BLaER1 treated with 17β-estradiol and CSF1 and Interleukin-3, amounts not matched to agents 10 nM and 100 nM (cell line): ENCODE measurements around the gene SAFB.

ENCODE experiments used
- H3K27ac ChIP-seq, 11 experiments: shearing (Covaris generic); formaldehyde crosslinking; 2 replicates each; pipeline ENCODE4 v1.8.1; 2022
- H3K27me3 ChIP-seq, 11 experiments: shearing (Covaris generic); formaldehyde crosslinking; 2 replicates each; pipeline ENCODE4 v1.8.1; 2022
- H3K36me3 ChIP-seq, 11 experiments: shearing (Covaris generic); formaldehyde crosslinking; 2 replicates each; pipeline ENCODE4 v1.8.1; 2022
- H3K4me1 ChIP-seq, 10 experiments: shearing (Covaris generic); formaldehyde crosslinking; 2 replicates each; pipeline ENCODE4 v1.8.1; 2022
- H3K4me2 ChIP-seq, 11 experiments: shearing (Covaris generic); formaldehyde crosslinking; 2 replicates each; pipeline ENCODE4 v1.8.1; 2022
- H3K4me3 ChIP-seq, 10 experiments: shearing (Covaris generic); formaldehyde crosslinking; 2 replicates each; pipeline ENCODE4 v1.8.1; 2022
- H3K9ac ChIP-seq, 11 experiments: shearing (Covaris generic); formaldehyde crosslinking; 2 replicates each; pipeline ENCODE4 v1.8.1; 2022
- H3K9me3 ChIP-seq, 11 experiments: shearing (Covaris generic); formaldehyde crosslinking; replicated peaks in 1 of 11; 2 replicates each; pipeline ENCODE4 v1.8.1; 2022
- H4K20me1 ChIP-seq, 11 experiments: shearing (Covaris generic); formaldehyde crosslinking; 2 replicates each; pipeline ENCODE4 v1.8.1; 2022
- Cebpa-rat ChIP-seq, 11 experiments: shearing (Covaris generic); IDR thresholded peaks; 2 replicates each; pipeline ENCODE4 v1.8.1; 2022

SAFB gene

DNA sequence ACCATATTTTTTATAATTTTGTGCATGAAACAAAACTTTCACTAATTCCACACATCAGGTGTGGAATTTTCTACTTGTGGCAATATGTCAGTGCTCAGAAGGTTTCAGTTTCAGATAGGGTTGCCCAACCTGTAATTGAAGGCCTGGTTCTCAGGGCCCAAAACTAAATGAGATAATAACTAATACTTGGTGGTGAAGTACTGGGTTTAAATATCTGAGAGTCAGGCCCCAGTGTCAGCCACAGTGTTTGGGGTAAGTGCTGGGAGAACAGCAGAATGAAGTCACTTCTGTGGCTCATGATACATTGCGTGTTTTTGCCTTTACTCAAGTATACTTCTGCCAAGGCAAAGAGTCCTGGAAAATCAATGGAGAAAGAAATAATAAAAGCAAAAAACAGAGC, 5.6 kb downstream of the SAFB start:
- H3K9me3 ChIP-seq = no peaks in the 10 kb centered on the region
- peak overlapping the region in 2 of 10 experiments; percentile 3 to 10; a peak in 1 of 20 replicates for H3K4me3 ChIP-seq
- peaks cover 48 to 89% (median 57%) of the 10 kb centered on the region in 10 experiments for H3K4me1 ChIP-seq
- H3K27ac ChIP-seq = peak overlapping the region in 7 of 11 experiments; percentile 14 to 71 (median 36); a peak in 8 of 22 replicates
- H3K27me3 ChIP-seq = no peaks in the 10 kb centered on the region
- H3K9ac ChIP-seq = peak overlapping the region; percentile 4 to 48 (median 25); a peak in 14 of 22 replicates
- peaks cover 86 to 100% (median 100%) of the 10 kb centered on the region in 11 experiments for H4K20me1 ChIP-seq
- peaks cover 64 to 92% (median 88%) of the 10 kb centered on the region in 11 experiments for H3K36me3 ChIP-seq
- peak overlapping the region; percentile 89 to 98 (median 95) for H3K4me2 ChIP-seq
- TF ChIP-seq Cebpa-rat (IDR thresholded peaks at IDR 0.05) = no peak

DNA sequence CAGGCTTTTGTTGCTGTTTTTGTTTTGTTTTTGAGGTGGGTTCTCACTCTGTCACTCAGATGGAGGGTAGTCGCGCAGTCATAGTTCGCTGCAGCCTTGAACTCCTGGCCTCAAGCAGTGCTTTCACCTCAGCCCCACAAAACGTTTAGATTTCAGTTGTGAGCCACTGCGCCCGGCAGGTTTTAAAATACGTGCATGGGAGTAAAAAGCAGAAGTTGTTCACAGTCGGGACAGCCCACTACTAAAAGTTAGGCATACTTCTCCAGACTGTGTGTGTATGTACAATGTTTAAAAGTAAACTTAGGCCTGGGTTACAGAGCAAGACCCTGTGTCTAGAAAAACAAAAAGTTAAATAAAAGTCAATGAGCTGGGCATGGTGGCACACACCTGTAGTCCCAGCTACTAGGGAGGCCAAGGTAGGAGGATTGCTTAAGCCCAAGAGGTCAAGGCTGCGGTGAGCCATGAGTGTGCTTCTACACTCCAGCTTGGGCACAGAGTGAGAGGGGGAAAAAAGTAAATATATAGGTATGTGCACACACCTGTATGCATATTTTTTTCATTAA, 6.1 kb downstream of the SAFB start:
- Histone ChIP-seq H3K4me3 (peak overlapping the region in 1 of 10 experiments; percentile 10; a peak in 1 of 20 replicates), H3K4me2 (peak overlapping the region; percentile 89 to 98 (median 95); a peak in 21 of 22 replicates), H4K20me1 (peaks cover 90 to 100% (median 100%) of the 10 kb centered on the region in 11 experiments), H3K36me3 (peaks cover 64 to 97% (median 92%) of the 10 kb centered on the region in 11 experiments), H3K4me1 (peaks cover 48 to 91% (median 57%) of the 10 kb centered on the region in 10 experiments), H3K27ac (peak overlapping the region in 7 of 11 experiments; percentile 11 to 71 (median 36); a peak in 10 of 22 replicates), H3K9ac (peak overlapping the region in 10 of 11 experiments; percentile 4 to 47 (median 22); a peak in 11 of 22 replicates), H3K9me3 (no peaks in the 10 kb centered on the region), H3K27me3 (no peaks in the 10 kb centered on the region)
- no peak for TF ChIP-seq Cebpa-rat (IDR thresholded peaks at IDR 0.05)

GRCh38 chr19:5631567-5632240, 8.8 kb downstream of the SAFB start:
- Histone ChIP-seq H3K36me3 (peaks cover 72 to 100% (median 97%) of the 10 kb centered on the region in 11 experiments), H3K4me1 (peaks cover 26 to 80% (median 34%) of the 10 kb centered on the region in 10 experiments), H3K4me3 (no peak overlapping the region), H3K9ac (peak overlapping the region in 1 of 11 experiments; percentile 5; a peak in 1 of 22 replicates), H4K20me1 (peaks cover 91 to 100% (median 100%) of the 10 kb centered on the region in 11 experiments), H3K4me2 (peak overlapping the region in 3 of 11 experiments; percentile 6 to 61 (median 56); a peak in 4 of 22 replicates), H3K27ac (no peak overlapping the region; a peak in 1 of 22 replicates), H3K9me3 (no peaks in the 10 kb centered on the region), H3K27me3 (no peaks in the 10 kb centered on the region)
- no peak for TF ChIP-seq Cebpa-rat (IDR thresholded peaks at IDR 0.05)

GRCh38 chr19:5632241-5632612, 9.3 kb downstream of the SAFB start:
- no peak overlapping the region for H3K4me3 ChIP-seq
- peaks cover 96 to 100% (median 100%) of the 10 kb centered on the region in 11 experiments for H4K20me1 ChIP-seq
- H3K9ac ChIP-seq = peak overlapping the region in 1 of 11 experiments; percentile 5; a peak in 1 of 22 replicates
- H3K27me3 ChIP-seq = no peaks in the 10 kb centered on the region
- TF ChIP-seq Cebpa-rat (IDR thresholded peaks at IDR 0.05) = no peak
- peaks cover 69 to 100% (median 95%) of the 10 kb centered on the region in 11 experiments for H3K36me3 ChIP-seq
- H3K4me2 ChIP-seq = peak overlapping the region in 3 of 11 experiments; percentile 6 to 61 (median 56); a peak in 4 of 22 replicates
- peaks cover 21 to 75% (median 29%) of the 10 kb centered on the region in 10 experiments for H3K4me1 ChIP-seq
- no peaks in the 10 kb centered on the region for H3K9me3 ChIP-seq
- H3K27ac ChIP-seq = no peak overlapping the region; a peak in 1 of 22 replicates

- no peaks in the 10 kb centered on the region for H3K27me3 ChIP-seq
- no peaks in the 10 kb centered on the region for H3K9me3 ChIP-seq
- H4K20me1 ChIP-seq = peaks cover 100% of the 10 kb centered on the region in 11 experiments
- no peak overlapping the region; a peak in 1 of 22 replicates for H3K27ac ChIP-seq
- peaks cover 68 to 100% (median 95%) of the 10 kb centered on the region in 11 experiments for H3K36me3 ChIP-seq
- no peak overlapping the region for H3K9ac ChIP-seq
- H3K4me3 ChIP-seq = no peak overlapping the region
- H3K4me1 ChIP-seq = peaks cover 17 to 71% (median 25%) of the 10 kb centered on the region in 10 experiments
- H3K4me2 ChIP-seq = peak overlapping the region in 2 of 11 experiments; percentile 29 to 61; a peak in 2 of 22 replicates
- no peak for TF ChIP-seq Cebpa-rat (IDR thresholded peaks at IDR 0.05)
Measured at GRCh38 chr19:5632657-5633056, 9.8 kb downstream of the SAFB start.

DNA sequence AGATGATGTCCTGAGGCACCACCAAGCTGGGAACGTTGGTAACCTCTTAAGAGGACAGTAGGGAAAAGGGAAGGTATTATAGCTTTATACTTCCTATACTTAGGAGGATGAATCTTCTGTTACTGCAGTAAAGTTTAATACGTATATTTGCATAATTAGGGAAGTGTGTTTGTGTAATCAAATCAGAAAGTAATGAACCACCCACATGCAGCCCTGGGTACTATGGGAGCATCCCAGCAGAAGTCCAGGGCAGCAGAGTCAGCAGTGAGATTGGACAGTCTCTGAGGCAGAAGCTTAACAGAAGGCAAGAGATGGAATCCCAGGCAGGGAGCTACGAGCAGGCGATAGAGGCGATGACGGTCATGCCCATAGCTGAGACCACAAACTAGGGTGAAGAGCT, 12.5 kb downstream of the SAFB start:
- Histone ChIP-seq H3K27me3 (no peaks in the 10 kb centered on the region), H3K4me1 (peaks cover 0 to 44% (median 6%) of the 10 kb centered on the region in 10 experiments; a peak in 9 of 20 replicates), H4K20me1 (peaks cover 100% of the 10 kb centered on the region in 11 experiments), H3K4me3 (no peak overlapping the region), H3K9ac (no peak overlapping the region), H3K36me3 (peaks cover 53 to 100% (median 94%) of the 10 kb centered on the region in 11 experiments), H3K9me3 (no peaks in the 10 kb centered on the region), H3K27ac (no peak overlapping the region), H3K4me2 (no peak overlapping the region)
- no peak for TF ChIP-seq Cebpa-rat (IDR thresholded peaks at IDR 0.05)

DNA sequence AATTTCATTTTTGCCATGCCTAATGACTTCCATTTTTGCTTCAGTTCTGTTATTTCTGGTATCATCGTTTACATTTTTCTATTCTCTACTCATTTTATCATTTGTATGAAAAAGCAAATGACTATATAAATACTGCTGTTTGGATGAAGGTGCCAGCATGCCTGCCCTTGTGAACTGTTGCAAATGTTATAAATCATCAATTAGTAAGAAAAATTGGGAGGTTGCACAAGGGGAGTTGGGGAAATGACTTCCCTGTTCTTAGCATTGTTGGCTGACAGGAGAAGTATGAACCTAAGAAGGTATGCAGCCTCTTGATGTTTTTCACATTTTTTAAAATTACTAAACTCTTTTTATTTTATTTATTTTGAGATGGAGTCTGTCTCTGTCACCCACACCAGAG, 15.1 kb downstream of the SAFB start:
- peaks cover 64 to 100% (median 94%) of the 10 kb centered on the region in 11 experiments for H3K36me3 ChIP-seq
- no peak overlapping the region for H3K9ac ChIP-seq
- TF ChIP-seq Cebpa-rat (IDR thresholded peaks at IDR 0.05) = no peak
- H3K4me1 ChIP-seq = peaks cover 0 to 20% (median 0%) of the 10 kb centered on the region in 10 experiments; a peak in 7 of 20 replicates
- no peaks in the 10 kb centered on the region for H3K9me3 ChIP-seq
- H3K27ac ChIP-seq = no peak overlapping the region
- peaks cover 100% of the 10 kb centered on the region in 11 experiments for H4K20me1 ChIP-seq
- H3K27me3 ChIP-seq = no peaks in the 10 kb centered on the region
- H3K4me2 ChIP-seq = no peak overlapping the region
- H3K4me3 ChIP-seq = no peak overlapping the region

GRCh38 chr19:5641171-5641570, 18.3 kb downstream of the SAFB start:
- H3K27ac ChIP-seq = no peak overlapping the region
- H3K4me1 ChIP-seq = peaks cover 0 to 6% (median 0%) of the 10 kb centered on the region in 10 experiments; a peak in 1 of 20 replicates
- peaks cover 75 to 100% (median 97%) of the 10 kb centered on the region in 11 experiments for H3K36me3 ChIP-seq
- no peak for TF ChIP-seq Cebpa-rat (IDR thresholded peaks at IDR 0.05)
- H3K27me3 ChIP-seq = no peaks in the 10 kb centered on the region
- no peak overlapping the region for H3K4me2 ChIP-seq
- peaks cover 99 to 100% (median 100%) of the 10 kb centered on the region in 11 experiments for H4K20me1 ChIP-seq
- no peaks in the 10 kb centered on the region for H3K9me3 ChIP-seq
- H3K9ac ChIP-seq = no peak overlapping the region
- H3K4me3 ChIP-seq = no peak overlapping the region

DNA sequence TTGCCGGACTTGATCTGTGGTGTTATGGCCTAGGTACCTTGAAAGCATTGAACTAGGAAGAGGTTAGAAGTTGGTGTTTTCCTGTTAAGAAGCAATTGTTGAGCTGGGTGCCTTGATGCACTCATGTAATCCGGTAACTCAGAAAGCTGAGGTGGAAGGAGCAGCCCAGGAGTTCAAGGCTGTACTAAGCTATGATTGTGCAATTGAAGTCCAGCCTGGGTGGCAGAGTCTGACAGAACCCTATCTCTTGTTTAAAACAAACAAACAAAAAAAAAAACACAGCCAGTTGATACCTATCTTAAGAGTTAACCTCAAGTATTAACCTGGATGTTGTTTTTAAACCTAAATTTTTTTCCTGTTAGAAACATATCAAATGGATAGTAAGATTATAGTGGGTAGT, 19.3 kb downstream of the SAFB start:
- no peaks in the 10 kb centered on the region for H3K27me3 ChIP-seq
- peaks cover 0 to 6% (median 0%) of the 10 kb centered on the region in 10 experiments; a peak in 1 of 20 replicates for H3K4me1 ChIP-seq
- no peak for TF ChIP-seq Cebpa-rat (IDR thresholded peaks at IDR 0.05)
- no peak overlapping the region for H3K4me2 ChIP-seq
- H3K9me3 ChIP-seq = no peaks in the 10 kb centered on the region
- peaks cover 99 to 100% (median 100%) of the 10 kb centered on the region in 11 experiments for H4K20me1 ChIP-seq
- H3K4me3 ChIP-seq = no peak overlapping the region
- no peak overlapping the region for H3K27ac ChIP-seq
- H3K36me3 ChIP-seq = peaks cover 78 to 100% (median 98%) of the 10 kb centered on the region in 11 experiments
- H3K9ac ChIP-seq = no peak overlapping the region
